Measurements from ENCODE around the gene UBASH3A.

UBASH3A gene

DNA sequence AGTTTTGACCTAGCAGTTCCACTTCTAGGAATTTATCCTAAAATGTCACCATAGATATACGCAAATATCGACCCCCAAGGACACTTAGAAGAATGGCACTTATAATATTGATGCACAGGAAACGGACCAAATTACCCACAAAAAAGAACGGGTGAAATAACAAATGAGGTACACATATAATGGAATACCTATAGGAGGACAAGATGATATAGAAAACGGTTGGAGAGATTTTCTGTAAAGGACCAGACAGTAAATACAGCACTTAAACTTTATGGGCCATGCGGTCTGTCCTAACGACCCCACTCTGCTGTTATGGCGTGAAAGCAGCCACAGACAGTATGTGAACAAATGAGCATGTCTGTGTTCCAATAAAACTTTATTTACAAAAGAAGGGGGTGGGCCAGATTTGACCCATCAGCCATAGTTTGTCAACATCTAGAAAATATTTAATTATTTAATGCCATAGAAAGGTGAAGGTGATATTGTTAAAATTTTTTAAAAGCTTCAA is 10.2 kb upstream of the UBASH3A start:
- TF ChIP-seq, protein P1, sequence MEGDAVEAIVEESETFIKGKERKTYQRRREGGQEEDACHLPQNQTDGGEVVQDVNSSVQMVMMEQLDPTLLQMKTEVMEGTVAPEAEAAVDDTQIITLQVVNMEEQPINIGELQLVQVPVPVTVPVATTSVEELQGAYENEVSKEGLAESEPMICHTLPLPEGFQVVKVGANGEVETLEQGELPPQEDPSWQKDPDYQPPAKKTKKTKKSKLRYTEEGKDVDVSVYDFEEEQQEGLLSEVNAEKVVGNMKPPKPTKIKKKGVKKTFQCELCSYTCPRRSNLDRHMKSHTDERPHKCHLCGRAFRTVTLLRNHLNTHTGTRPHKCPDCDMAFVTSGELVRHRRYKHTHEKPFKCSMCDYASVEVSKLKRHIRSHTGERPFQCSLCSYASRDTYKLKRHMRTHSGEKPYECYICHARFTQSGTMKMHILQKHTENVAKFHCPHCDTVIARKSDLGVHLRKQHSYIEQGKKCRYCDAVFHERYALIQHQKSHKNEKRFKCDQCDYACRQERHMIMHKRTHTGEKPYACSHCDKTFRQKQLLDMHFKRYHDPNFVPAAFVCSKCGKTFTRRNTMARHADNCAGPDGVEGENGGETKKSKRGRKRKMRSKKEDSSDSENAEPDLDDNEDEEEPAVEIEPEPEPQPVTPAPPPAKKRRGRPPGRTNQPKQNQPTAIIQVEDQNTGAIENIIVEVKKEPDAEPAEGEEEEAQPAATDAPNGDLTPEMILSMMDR (IDR thresholded peaks at IDR 0.05; ENCODE audit: low read depth, low read length), result no peak
- no peak for DNase-seq (ENCODE audit: low read depth in 2 of 2)
- H3K4me3 ChIP-seq (replicated peaks in 1 of 2; ENCODE audit: low read depth in 2 of 2, low read length in 2 of 2), result no peak overlapping the region

GRCh38 chr21:42395302-42395701 is 8.4 kb upstream of the UBASH3A start:
- no peak overlapping the region for H3K4me3 ChIP-seq (replicated peaks in 1 of 2; ENCODE audit: low read depth in 2 of 2, low read length in 2 of 2)
- DNase-seq (ENCODE audit: low read depth in 2 of 2), result no peak
- TF ChIP-seq, protein P1 (IDR thresholded peaks at IDR 0.05; ENCODE audit: low read depth, low read length), result no peak

DNA sequence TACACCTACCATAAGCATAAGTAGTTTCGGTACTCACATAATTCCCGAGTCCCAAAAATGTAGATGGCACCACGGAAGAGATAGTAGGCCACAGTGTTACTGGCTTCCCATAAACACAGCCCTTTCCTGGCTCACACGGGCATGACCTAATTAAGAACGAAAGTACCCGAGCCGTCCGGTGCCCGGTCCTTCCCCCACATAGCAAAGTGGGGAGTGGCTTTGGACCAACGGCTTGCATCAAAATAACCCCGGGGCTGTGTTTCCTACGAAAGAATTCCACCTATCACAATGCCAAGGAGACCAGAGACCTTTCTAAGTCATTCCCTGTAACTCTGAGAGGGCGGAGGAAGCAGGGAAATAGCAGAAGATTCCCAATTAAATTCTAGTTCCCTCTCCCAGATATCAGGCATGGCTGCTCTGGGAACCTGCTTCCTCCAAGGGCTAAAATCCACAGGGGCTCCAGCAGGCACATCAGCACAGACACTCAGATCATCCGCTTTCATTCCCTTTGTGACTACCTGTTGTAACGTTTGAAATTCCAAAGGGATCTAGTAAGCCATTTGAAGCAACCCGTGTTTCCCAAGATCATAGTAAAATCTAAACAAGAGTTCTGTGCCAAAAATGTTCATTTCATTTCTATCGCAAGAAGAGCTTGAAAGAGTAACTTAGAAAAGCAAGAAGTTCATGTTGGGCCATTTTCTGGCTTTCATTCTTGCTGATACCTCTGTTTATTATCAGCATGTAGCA is 7.6 kb upstream of the UBASH3A start, which contains the start of gene TMPRSS3:
TSS of gene TMPRSS3 (minus strand) at position 148 of the 747 bp plus-strand sequence. CDS start 635 bp downstream, outside the sequence.
- no peak within 1 kb of the TSS for H3K4me3 ChIP-seq (replicated peaks in 1 of 2; ENCODE audit: low read depth in 2 of 2, low read length in 2 of 2)
- TF ChIP-seq, protein P1 (IDR thresholded peaks at IDR 0.05; ENCODE audit: low read depth, low read length), result no peak
- no peak for DNase-seq (ENCODE audit: low read depth in 2 of 2)

DNA sequence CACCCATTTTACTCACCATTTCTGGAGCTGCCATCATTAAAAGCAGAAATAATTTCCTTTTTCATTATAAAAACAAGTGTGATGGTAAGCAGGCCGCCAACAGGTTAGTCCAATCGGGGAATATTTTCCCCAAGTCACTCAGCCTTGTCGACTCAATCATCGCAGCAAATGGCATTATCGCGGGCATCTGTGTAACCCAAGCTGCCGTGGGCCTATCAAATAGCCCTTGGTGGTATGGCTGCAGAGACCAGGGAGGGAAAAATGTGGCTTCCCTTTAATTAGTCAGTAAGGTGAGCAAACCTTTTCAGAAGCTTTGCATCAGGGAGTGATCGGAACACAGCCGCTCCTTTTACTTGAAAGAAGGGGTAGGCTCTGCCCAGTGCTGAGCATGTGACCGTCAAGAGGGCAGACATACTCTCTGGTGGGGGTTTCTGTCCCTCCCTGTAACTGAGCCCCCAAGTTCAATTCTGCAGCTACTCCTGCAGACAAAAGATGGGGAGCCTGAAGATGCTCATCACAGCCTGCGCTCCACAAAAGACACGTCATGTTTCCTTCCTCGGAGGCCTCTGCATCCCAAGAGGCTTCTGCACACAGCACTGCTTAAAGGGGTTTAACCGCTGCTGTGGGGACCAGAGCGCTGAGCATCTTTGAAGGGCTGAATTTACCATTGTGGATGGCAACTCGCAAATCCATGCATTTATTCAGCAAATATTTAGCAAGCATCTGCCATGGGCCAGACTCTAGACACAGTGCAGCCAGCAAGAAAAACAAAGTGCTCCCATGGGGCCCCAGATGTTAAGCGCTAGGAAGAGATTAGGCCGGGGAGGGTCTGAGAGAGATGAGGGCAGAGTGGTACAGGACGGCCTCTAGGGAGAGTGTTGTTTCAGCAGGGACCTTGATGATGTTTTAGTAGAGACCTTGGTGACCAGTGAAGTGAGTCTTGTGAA is 6.6 kb upstream of the UBASH3A start:
- no peak overlapping the region for H3K4me3 ChIP-seq (replicated peaks in 1 of 2; ENCODE audit: low read depth in 2 of 2, low read length in 2 of 2)
- TF ChIP-seq, protein P1 (IDR thresholded peaks at IDR 0.05; ENCODE audit: low read depth, low read length), result no peak
- DNase-seq (ENCODE audit: low read depth in 2 of 2), result no peak

DNA sequence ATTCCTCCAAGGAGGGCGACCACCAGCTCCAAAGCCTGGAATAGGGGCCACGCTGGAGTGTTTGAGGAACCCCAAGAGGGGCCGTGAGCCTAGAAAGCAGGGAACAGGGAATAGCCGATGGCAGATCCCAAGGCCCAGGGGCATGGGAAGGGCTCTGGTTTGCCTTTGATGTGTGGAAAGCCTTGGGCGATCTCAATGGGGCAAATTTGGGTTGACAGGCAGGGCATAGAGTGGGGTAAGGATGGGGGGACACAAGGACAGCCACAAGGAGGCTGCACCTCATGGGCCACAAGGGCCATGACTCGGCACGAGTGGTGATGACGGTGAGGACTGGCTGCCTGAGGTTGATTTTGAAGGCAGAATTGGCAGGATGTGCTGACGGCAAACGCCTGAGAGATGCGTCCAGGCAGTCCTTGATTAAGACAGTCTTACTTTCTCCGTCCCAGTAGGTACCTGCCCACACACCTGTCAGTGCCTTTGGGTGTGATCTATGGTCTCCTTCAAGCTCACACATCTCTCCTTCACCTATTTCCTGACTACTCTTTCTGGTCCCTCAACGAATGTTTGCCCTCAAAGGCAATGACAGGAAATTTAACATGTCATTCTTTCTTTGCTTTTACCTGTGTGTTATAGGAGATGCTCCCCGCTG is 5.8 kb upstream of the UBASH3A start:
- DNase-seq (ENCODE audit: low read depth in 2 of 2), result no peak
- TF ChIP-seq, protein P1 (IDR thresholded peaks at IDR 0.05; ENCODE audit: low read depth, low read length), result no peak
- no peak overlapping the region for H3K4me3 ChIP-seq (replicated peaks in 1 of 2; ENCODE audit: low read depth in 2 of 2, low read length in 2 of 2)

GRCh38 chr21:42398436-42399028 is 5.2 kb upstream of the UBASH3A start:
- H3K4me3 ChIP-seq (replicated peaks in 1 of 2; ENCODE audit: low read depth in 2 of 2, low read length in 2 of 2), result no peak overlapping the region
- TF ChIP-seq, protein P1 (IDR thresholded peaks at IDR 0.05; ENCODE audit: low read depth, low read length), result no peak
- no peak for DNase-seq (ENCODE audit: low read depth in 2 of 2)

All from cardiac fibroblast (primary cell).